Activated CD4-positive, alpha-beta T cell treated with anti-CD3 and anti-CD28 coated beads for 48 hours (primary cell): ENCODE measurements around the gene TMEM14A.
"Not testable (repeated sequence)": the region's sequence is repeated elsewhere in the genome, so short reads cannot be mapped to it uniquely, and the experiment has no call there.

Experiments used
- DNase-seq: peaks from one replicate; pipeline ENCODE4 v3.0.0-alpha.2; 2020

TMEM14A gene

GRCh38 chr6:52670502-52671409 is at the start of gene TMEM14A:
TMEM14A (plus strand) TSS chr6:52671113; CDS start chr6:52677103, 5,990 bp downstream.
- peak; percentile 95 for DNase-seq

- DNase-seq = no peak
Observed at GRCh38 chr6:52621631-52622030, 49.3 kb upstream of the TMEM14A start.

GRCh38 chr6:52622810-52623209 is 48.1 kb upstream of the TMEM14A start:
- no peak for DNase-seq

- DNase-seq = no peak
Observed at GRCh38 chr6:52632011-52632410, 38.9 kb upstream of the TMEM14A start.

GRCh38 chr6:52634211-52634610 is 36.7 kb upstream of the TMEM14A start:
- no peak for DNase-seq

GRCh38 chr6:52635049-52635577 is 35.8 kb upstream of the TMEM14A start:
- peak; percentile 46 for DNase-seq

GRCh38 chr6:52636830-52637229 is 34.1 kb upstream of the TMEM14A start:
- DNase-seq = no peak

GRCh38 chr6:52639493-52639892 is 31.4 kb upstream of the TMEM14A start:
- no peak for DNase-seq

GRCh38 chr6:52640170-52640569 is 30.7 kb upstream of the TMEM14A start:
- DNase-seq = no peak

GRCh38 chr6:52640916-52641315 is 30.0 kb upstream of the TMEM14A start:
- no peak for DNase-seq

GRCh38 chr6:52641388-52641787 is 29.5 kb upstream of the TMEM14A start:
- no peak for DNase-seq

- DNase-seq = no peak
Observed at GRCh38 chr6:52641826-52642225, 29.1 kb upstream of the TMEM14A start.

- no peak for DNase-seq
Observed at GRCh38 chr6:52642368-52642767, 28.5 kb upstream of the TMEM14A start.

GRCh38 chr6:52643158-52643557 is 27.8 kb upstream of the TMEM14A start:
- no peak for DNase-seq

GRCh38 chr6:52644253-52644652 is 26.7 kb upstream of the TMEM14A start:
- no peak for DNase-seq

- DNase-seq = no peak
Observed at GRCh38 chr6:52645976-52646375, 24.9 kb upstream of the TMEM14A start.

GRCh38 chr6:52647199-52647598 is 23.7 kb upstream of the TMEM14A start:
- no peak for DNase-seq

- DNase-seq = no peak
Observed at GRCh38 chr6:52649536-52650160, 21.3 kb upstream of the TMEM14A start.

GRCh38 chr6:52650941-52651340 is 20.0 kb upstream of the TMEM14A start:
- DNase-seq = no peak

GRCh38 chr6:52653151-52653550 is 17.8 kb upstream of the TMEM14A start:
- DNase-seq = no peak

- DNase-seq = no peak
Observed at GRCh38 chr6:52654007-52654406, 16.9 kb upstream of the TMEM14A start.

- no peak for DNase-seq
Observed at GRCh38 chr6:52654592-52654991, 16.3 kb upstream of the TMEM14A start.

GRCh38 chr6:52655941-52656340 is 15.0 kb upstream of the TMEM14A start:
- DNase-seq = not testable (repeated sequence)

- no peak for DNase-seq
Observed at GRCh38 chr6:52657870-52658269, 13.0 kb upstream of the TMEM14A start.
